OCI-LY1 (cell line): Measurements from ENCODE around the gene AREL1.

Experiments used
- H2AFZ ChIP-seq: fragments of 200-600 bp; sonication (generic), shearing (Covaris generic); 2 replicates; pipeline ENCODE4 v1.6.0; 2014; ENCODE audit warnings: antibody characterized with exemption, mild to moderate bottlenecking, low read length
- H3F3A ChIP-seq: fragments of 200-600 bp; sonication (generic), shearing (Covaris generic); 2 replicates; pipeline ENCODE4 v1.6.0; 2014; ENCODE audit warnings: mild to moderate bottlenecking, antibody characterized with exemption, low read length, moderate library complexity; ENCODE audit not compliant: insufficient read depth
- H3K27ac ChIP-seq: fragments of 200-600 bp; sonication (generic); 2 replicates; pipeline ENCODE4 v1.5.1; 2014; ENCODE audit warnings: low read length, mixed run types, mild to moderate bottlenecking, low read depth; ENCODE audit not compliant: poor library complexity, severe bottlenecking
- H3K27me3 ChIP-seq: fragments of 200-600 bp; sonication (generic); 2 replicates; pipeline ENCODE4 v1.6.0; 2014; ENCODE audit warnings: antibody characterized with exemption, mild to moderate bottlenecking, low read length, moderate library complexity; ENCODE audit not compliant: insufficient read depth
- H3K36me3 ChIP-seq: fragments of 200-600 bp; sonication (generic); 2 replicates; pipeline ENCODE4 v1.6.1; 2014; ENCODE audit warnings: mild to moderate bottlenecking, antibody characterized with exemption, low read length, moderate library complexity, mixed read lengths; ENCODE audit not compliant: insufficient read depth
- H3K4me1 ChIP-seq: fragments of 200-600 bp; sonication (generic); 2 replicates; pipeline ENCODE4 v1.5.1; 2014; ENCODE audit warnings: mild to moderate bottlenecking, low read length, moderate library complexity; ENCODE audit not compliant: insufficient read depth, severe bottlenecking
- H3K4me2 ChIP-seq: fragments of 200-600 bp; sonication (generic), shearing (Covaris generic); 2 replicates; pipeline ENCODE4 v1.6.1; 2014; ENCODE audit warnings: low read length
- H3K4me3 ChIP-seq: fragments of 200-600 bp; sonication (generic); 2 replicates; pipeline ENCODE4 v1.5.1; 2014; ENCODE audit warnings: low read length, low read depth, mild to moderate bottlenecking, mixed read lengths; ENCODE audit not compliant: poor library complexity, severe bottlenecking
- H3K79me2 ChIP-seq: fragments of 200-600 bp; shearing (Covaris generic); 2 replicates; pipeline ENCODE4 v1.6.1; 2016; ENCODE audit warnings: mixed run types, low read length, mixed read lengths; ENCODE audit not compliant: insufficient read depth
- H3K9ac ChIP-seq: fragments of 200-600 bp; sonication (generic), shearing (Covaris generic); 2 replicates; pipeline ENCODE4 v1.6.1; 2014; ENCODE audit warnings: mild to moderate bottlenecking, low read length, mixed read lengths
- H3K9me2 ChIP-seq: fragments of 200-600 bp; sonication (generic), shearing (Covaris generic); 2 replicates; pipeline ENCODE4 v1.6.1; 2014; ENCODE audit warnings: low read depth, mild to moderate bottlenecking, low read length, mixed read lengths
- H3K9me3 ChIP-seq: fragments of 200-600 bp; shearing (Covaris generic); 2 replicates; pipeline ENCODE4 v1.6.1; 2014; ENCODE audit warnings: low read length, mixed read lengths
- H4K20me1 ChIP-seq: fragments of 200-600 bp; sonication (generic), shearing (Covaris generic); 2 replicates; pipeline ENCODE4 v1.6.0; 2016; ENCODE audit warnings: mild to moderate bottlenecking, low read length; ENCODE audit not compliant: insufficient read depth
- CTCF ChIP-seq: fragments of 200-600 bp; sonication (generic), shearing (Covaris generic); IDR thresholded peaks from 2 replicates; pipeline ENCODE4 v1.5.1; 2017; ENCODE audit warnings: mild to moderate bottlenecking, antibody characterized with exemption, low read length, moderate library complexity, mixed read lengths
- EZH2 ChIP-seq: fragments of 200-600 bp; sonication (generic), shearing (Covaris generic); IDR thresholded peaks from 2 replicates; pipeline ENCODE4 v1.8.0; 2017; ENCODE audit warnings: borderline replicate concordance, mixed run types, mild to moderate bottlenecking, antibody characterized with exemption, low read length, moderate library complexity, mixed read lengths

AREL1 gene

GRCh38 chr14:74656964-74657363 is 55.9 kb downstream of the AREL1 start:
- Histone ChIP-seq H2AFZ (no peak overlapping the region), H3K36me3 (peaks cover 16% of the 10 kb centered on the region; the same call in 1 of the 2 replicates), H3K9me3 (no peaks in the 10 kb centered on the region), H3K4me1 (no peaks in the 10 kb centered on the region), H3K79me2 (no peaks in the 10 kb centered on the region), H3F3A (no peaks in the 10 kb centered on the region), H3K9me2 (no peaks in the 10 kb centered on the region), H3K4me3 (no peak overlapping the region), H3K27me3 (no peaks in the 10 kb centered on the region), H3K4me2 (no peak overlapping the region), H4K20me1 (no peaks in the 10 kb centered on the region), H3K9ac (no peak overlapping the region), H3K27ac (no peak overlapping the region)
- TF ChIP-seq EZH2 = no peak
- no peak for TF ChIP-seq CTCF

GRCh38 chr14:74655599-74656395 is 57.1 kb downstream of the AREL1 start:
- Histone ChIP-seq H3K4me2 (no peak overlapping the region), H3K27ac (no peak overlapping the region), H3F3A (no peaks in the 10 kb centered on the region)

DNA sequence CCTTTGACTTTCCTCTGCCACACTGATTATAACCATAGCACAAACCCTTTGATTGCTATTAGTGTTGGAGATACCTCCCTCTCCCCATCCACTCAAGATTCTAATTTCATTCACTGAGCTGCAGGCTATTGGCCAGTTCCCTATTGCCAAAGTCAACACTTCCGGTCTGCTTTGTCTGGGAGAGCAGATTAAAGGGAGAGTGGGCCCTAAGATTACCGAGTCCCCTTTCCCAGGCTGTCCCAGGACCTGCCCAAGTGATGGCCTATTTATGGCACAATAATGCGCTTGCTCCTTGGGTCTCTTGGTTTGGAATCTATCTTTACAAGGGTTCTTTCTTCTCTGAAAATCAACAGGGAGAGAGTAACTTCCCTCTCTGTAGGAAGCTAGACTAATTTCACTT is 57.9 kb downstream of the AREL1 start:
- H3K9ac ChIP-seq = no peak overlapping the region
- no peaks in the 10 kb centered on the region for H3K9me2 ChIP-seq
- H3K4me1 ChIP-seq = no peaks in the 10 kb centered on the region
- peaks cover under 1% of the 10 kb centered on the region; the same call in 1 of the 2 replicates for H3K36me3 ChIP-seq
- no peaks in the 10 kb centered on the region for H3K9me3 ChIP-seq
- H4K20me1 ChIP-seq = no peaks in the 10 kb centered on the region
- H3K79me2 ChIP-seq = no peaks in the 10 kb centered on the region
- no peak overlapping the region for H3K4me3 ChIP-seq
- H2AFZ ChIP-seq = no peak overlapping the region
- H3K27ac ChIP-seq = no peak overlapping the region
- no peak overlapping the region for H3K4me2 ChIP-seq
- H3K27me3 ChIP-seq = no peaks in the 10 kb centered on the region
- H3F3A ChIP-seq = no peaks in the 10 kb centered on the region
- TF ChIP-seq EZH2 = no peak
- no peak for TF ChIP-seq CTCF

More at GRCh38 chr14:74655599-74656395, 57.1 kb downstream of the AREL1 start:
- Histone ChIP-seq H3K4me3 (no peak overlapping the region), H3K79me2 (no peaks in the 10 kb centered on the region), H3K9me3 (no peaks in the 10 kb centered on the region), H2AFZ (no peak overlapping the region), H3K27me3 (no peaks in the 10 kb centered on the region), H3K9me2 (no peaks in the 10 kb centered on the region), H3K9ac (no peak overlapping the region), H4K20me1 (no peaks in the 10 kb centered on the region), H3K36me3 (peaks cover 9% of the 10 kb centered on the region; the same call in 1 of the 2 replicates), H3K4me1 (no peaks in the 10 kb centered on the region)
- TF ChIP-seq CTCF = no peak
- TF ChIP-seq EZH2 = no peak
